Measurements from ENCODE around the gene TBATA.

- TF ChIP-seq, protein P1, sequence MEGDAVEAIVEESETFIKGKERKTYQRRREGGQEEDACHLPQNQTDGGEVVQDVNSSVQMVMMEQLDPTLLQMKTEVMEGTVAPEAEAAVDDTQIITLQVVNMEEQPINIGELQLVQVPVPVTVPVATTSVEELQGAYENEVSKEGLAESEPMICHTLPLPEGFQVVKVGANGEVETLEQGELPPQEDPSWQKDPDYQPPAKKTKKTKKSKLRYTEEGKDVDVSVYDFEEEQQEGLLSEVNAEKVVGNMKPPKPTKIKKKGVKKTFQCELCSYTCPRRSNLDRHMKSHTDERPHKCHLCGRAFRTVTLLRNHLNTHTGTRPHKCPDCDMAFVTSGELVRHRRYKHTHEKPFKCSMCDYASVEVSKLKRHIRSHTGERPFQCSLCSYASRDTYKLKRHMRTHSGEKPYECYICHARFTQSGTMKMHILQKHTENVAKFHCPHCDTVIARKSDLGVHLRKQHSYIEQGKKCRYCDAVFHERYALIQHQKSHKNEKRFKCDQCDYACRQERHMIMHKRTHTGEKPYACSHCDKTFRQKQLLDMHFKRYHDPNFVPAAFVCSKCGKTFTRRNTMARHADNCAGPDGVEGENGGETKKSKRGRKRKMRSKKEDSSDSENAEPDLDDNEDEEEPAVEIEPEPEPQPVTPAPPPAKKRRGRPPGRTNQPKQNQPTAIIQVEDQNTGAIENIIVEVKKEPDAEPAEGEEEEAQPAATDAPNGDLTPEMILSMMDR (optimal IDR thresholded peaks at IDR 0.05 in 1 of 3, IDR thresholded peaks at IDR 0.05 in 1 of 3, conservative IDR thresholded peaks at IDR 0.05 in 1 of 3; ENCODE audit: extremely low read depth in 1 of 3, insufficient read depth in 2 of 3, low read length in 3 of 3), result no peak
- TF ChIP-seq EZH2 (IDR thresholded peaks at IDR 0.05; ENCODE audit: low read length), result no peak
Observed at GRCh38 chr10:70810967-70811366, 25.8 kb upstream of the TBATA start.
